Stimulated activated CD8-positive, alpha-beta memory T cell treated with anti-CD3 and anti-CD28 coated beads, Interleukin-7, amount 100 ng/mL, for 4 hours (primary cell): Measurements from ENCODE around the gene ARHGEF4.

Experiments
- DNase-seq, 2 donors: peaks; one replicate each; pipeline ENCODE4 v3.0.0-alpha.2; 2020; ENCODE audit warnings: low read depth in 2 of 2

Gene ARHGEF4

DNA sequence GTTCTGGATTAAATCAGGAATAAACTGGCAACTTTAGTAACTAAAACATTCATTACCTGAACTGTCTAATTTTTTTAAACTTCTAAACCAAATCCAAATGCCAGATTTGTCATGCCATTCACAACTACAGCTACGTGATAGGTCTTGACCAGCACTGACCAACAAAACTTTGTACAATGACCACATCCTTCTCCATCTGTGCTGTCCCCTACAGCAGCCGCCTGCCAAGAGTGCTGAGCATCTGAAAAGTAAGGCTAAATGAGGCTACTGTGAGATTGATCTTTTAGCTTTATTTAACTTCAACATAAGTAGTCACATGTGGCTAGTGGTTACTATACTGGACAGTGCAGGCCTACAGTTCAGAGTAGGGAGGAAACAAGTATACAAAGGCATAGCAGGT, 248.9 kb downstream of the ARHGEF4 start:
- no peak for DNase-seq

- DNase-seq, result no peak
Observed at GRCh38 chr2:131092458-131093005, 255.8 kb downstream of the ARHGEF4 start.

DNA sequence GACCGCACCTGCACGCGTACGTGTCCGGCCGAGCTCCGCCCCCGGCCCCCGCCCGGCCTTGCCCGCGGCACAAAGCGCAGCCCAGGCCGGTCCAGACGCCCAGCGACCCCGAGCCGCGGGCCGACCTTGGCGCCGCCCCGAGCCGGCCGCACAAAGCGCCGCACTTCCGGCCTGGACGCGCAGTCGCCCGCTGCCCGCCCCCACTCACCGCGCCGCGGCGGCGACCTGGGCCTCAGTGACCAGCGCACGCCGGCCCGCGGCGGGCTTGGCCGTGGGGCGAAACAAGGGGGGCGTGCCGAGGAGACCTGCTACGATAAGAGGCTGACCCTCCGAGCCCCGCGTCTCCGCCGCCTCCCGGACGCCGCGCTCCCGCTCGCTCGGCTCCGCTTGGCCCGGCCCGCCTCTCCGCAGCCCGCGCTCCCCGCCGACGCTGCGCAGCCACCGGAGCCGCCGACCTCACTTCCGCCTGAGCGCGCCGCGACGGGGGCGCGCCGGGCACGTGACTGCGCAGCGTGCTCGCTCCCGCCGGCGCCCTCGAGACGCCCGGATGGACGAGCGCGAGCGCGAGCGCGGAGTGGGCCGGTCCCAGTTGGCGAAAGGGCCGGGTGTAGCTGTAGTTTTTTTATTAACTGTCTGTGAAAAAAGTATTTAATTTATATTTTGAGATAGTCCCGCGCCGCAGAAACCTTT, 256.4 kb downstream of the ARHGEF4 start, which contains the start of gene FAM168B:
TSS of gene FAM168B (minus strand) at position 455 of the 690 bp plus-strand sequence. CDS start 10,814 bp downstream, outside the sequence.
- DNase-seq, result peak; percentile 68 to 86

- DNase-seq, result peak in 1 of 2 donors; percentile 70
Observed at GRCh38 chr2:131093696-131094462, 257.2 kb downstream of the ARHGEF4 start.

DNA sequence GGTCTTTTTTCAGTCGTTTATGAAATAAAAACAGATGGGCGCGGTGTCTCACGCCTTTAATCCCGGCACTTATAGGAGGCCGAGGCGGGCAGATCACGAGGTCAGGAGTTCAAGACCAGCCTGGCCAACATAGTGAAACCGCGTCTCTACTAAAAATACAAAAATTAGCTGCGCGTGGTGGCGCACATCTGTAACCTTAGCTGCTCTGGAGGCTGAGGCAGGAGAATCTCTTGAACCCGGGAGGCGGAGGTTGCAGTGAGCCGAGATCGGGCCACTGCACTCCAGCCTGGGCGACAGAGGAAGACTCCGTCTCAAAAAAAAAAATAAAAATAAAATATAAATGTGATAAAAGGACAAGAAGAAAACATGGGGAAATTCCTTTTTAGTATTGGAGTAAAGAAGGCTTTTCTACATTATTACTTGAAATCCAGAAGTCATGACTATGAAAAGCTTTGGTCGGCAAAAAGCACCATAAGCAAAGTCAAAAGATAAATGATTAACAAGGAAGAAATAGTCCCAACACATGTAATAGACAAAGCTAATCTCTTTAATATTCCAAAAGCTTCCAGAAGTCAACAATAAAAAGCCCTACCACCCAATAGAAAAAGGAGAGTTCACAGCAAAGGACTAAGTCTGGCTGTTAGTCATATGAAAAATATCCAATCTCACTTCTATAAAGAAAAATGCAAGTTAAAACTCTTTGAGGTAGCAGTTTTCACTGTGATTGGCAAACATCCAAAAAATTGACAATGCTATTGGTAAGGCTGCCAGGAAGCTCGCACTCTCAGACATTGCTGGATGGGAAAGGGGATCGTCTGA, 258.0 kb downstream of the ARHGEF4 start:
- no peak for DNase-seq
